GM19043 (cell line): ENCODE measurements around the gene LRRIQ1.
"Not testable (repeated sequence)": the region's sequence is repeated elsewhere in the genome, so short reads cannot be mapped to it uniquely, and the experiment has no call there.

Experiments used
- ATAC-seq: cut with Tn5 transposase; IDR thresholded peaks from one replicate; pipeline ENCODE4 v1.9.1; 2021; ENCODE audit warnings: low read depth; ENCODE audit not compliant: unreplicated experiment

LRRIQ1 gene

GRCh38 chr12:85188619-85189018 is 152.5 kb downstream of the LRRIQ1 start:
- ATAC-seq = no peak

GRCh38 chr12:85190728-85191127 is 154.6 kb downstream of the LRRIQ1 start:
- no peak for ATAC-seq

- not testable (repeated sequence) for ATAC-seq
Observed at GRCh38 chr12:85203809-85204208, 167.7 kb downstream of the LRRIQ1 start.

GRCh38 chr12:85206543-85206942 is 170.4 kb downstream of the LRRIQ1 start:
- no peak for ATAC-seq

- not testable (repeated sequence) for ATAC-seq
Observed at GRCh38 chr12:85224339-85224738, 188.2 kb downstream of the LRRIQ1 start.

GRCh38 chr12:85225501-85225900 is 189.3 kb downstream of the LRRIQ1 start:
- no peak for ATAC-seq

GRCh38 chr12:85237327-85237726 is 201.2 kb downstream of the LRRIQ1 start:
- ATAC-seq = no peak

- no peak for ATAC-seq
Observed at GRCh38 chr12:85244561-85244960, 208.4 kb downstream of the LRRIQ1 start.

GRCh38 chr12:85253853-85254252 is 217.7 kb downstream of the LRRIQ1 start:
- ATAC-seq = no peak

GRCh38 chr12:85257671-85258070 is 221.5 kb downstream of the LRRIQ1 start:
- ATAC-seq = no peak

GRCh38 chr12:85260447-85260846 is 224.3 kb downstream of the LRRIQ1 start:
- ATAC-seq = no peak

- ATAC-seq = no peak
Observed at GRCh38 chr12:85260896-85261295, 224.7 kb downstream of the LRRIQ1 start.

- ATAC-seq = no peak
Observed at GRCh38 chr12:85266356-85266755, 230.2 kb downstream of the LRRIQ1 start.

GRCh38 chr12:85273381-85274314 is 237.5 kb downstream of the LRRIQ1 start:
- ATAC-seq = no peak

- no peak for ATAC-seq
Observed at GRCh38 chr12:85274315-85274651, 238.1 kb downstream of the LRRIQ1 start.

- ATAC-seq = no peak
Observed at GRCh38 chr12:85275374-85275773, 239.2 kb downstream of the LRRIQ1 start.

GRCh38 chr12:85277191-85277590 is 241.0 kb downstream of the LRRIQ1 start:
- ATAC-seq = no peak

GRCh38 chr12:85277900-85278597 is 241.9 kb downstream of the LRRIQ1 start:
- no peak for ATAC-seq

- ATAC-seq = no peak
Observed at GRCh38 chr12:85278598-85279448, 242.7 kb downstream of the LRRIQ1 start.

- ATAC-seq = no peak
Observed at GRCh38 chr12:85279449-85280164, 243.5 kb downstream of the LRRIQ1 start.
